GM19463 (cell line): ENCODE data around the gene APOB.

Experiments
- ATAC-seq: cut with Tn5 transposase; IDR thresholded peaks from one replicate; pipeline ENCODE4 v1.9.1; 2021; ENCODE audit warnings: mild to moderate bottlenecking, moderate library complexity; ENCODE audit not compliant: unreplicated experiment

APOB gene

GRCh38 chr2:21020031-21020667, 23.7 kb downstream of the APOB start:
- no peak for ATAC-seq

GRCh38 chr2:21019678-21020021, 24.2 kb downstream of the APOB start:
- no peak for ATAC-seq

- no peak for ATAC-seq
These were observed 24.7 kb downstream of the APOB start for GRCh38 chr2:21019000-21019677.

GRCh38 chr2:21018290-21018689, 25.6 kb downstream of the APOB start:
- ATAC-seq = no peak

GRCh38 chr2:21017748-21018276, 26.1 kb downstream of the APOB start:
- no peak for ATAC-seq

- no peak for ATAC-seq
These were observed 28.6 kb downstream of the APOB start for GRCh38 chr2:21015281-21015645.

GRCh38 chr2:21014364-21015280, 29.3 kb downstream of the APOB start:
- no peak for ATAC-seq

- no peak for ATAC-seq
These were observed 30.6 kb downstream of the APOB start for GRCh38 chr2:21013043-21013816.

- no peak for ATAC-seq
These were observed 31.3 kb downstream of the APOB start for GRCh38 chr2:21012557-21012937.

- ATAC-seq = no peak
These were observed 31.9 kb downstream of the APOB start for GRCh38 chr2:21011876-21012556.

- no peak for ATAC-seq
These were observed 32.4 kb downstream of the APOB start for GRCh38 chr2:21011453-21011852.

- no peak for ATAC-seq
These were observed 32.9 kb downstream of the APOB start for GRCh38 chr2:21010813-21011439.

GRCh38 chr2:21009662-21010225, 34.1 kb downstream of the APOB start:
- no peak for ATAC-seq

GRCh38 chr2:21008790-21009661, 34.8 kb downstream of the APOB start:
- ATAC-seq = no peak

GRCh38 chr2:21008014-21008789, 35.7 kb downstream of the APOB start:
- ATAC-seq = no peak

- ATAC-seq = no peak
These were observed 36.5 kb downstream of the APOB start for GRCh38 chr2:21007129-21008013.
